Measurements from ENCODE around the gene BRD4. TPM values are rescaled to one million over a fixed set of nuclear protein-coding genes. Genes with fewer than 3 reads are reported as not detected.

Gene BRD4
- total RNA-seq, 4 donors from 2014 or later: 39.5 to 87.9 (median 61.2) TPM

GRCh38 chr19:15371119-15371518, 38.8 kb upstream of the BRD4 start:
- Histone ChIP-seq H3K27ac (no peak overlapping the region), H3K9me3 (no peaks in the 10 kb centered on the region), H3K36me3 (peaks cover 0 to 58% (median 28%) of the 10 kb centered on the region in 4 donors), H3K4me3 (no peak overlapping the region), H3K4me1 (peaks cover under 1 to 17% (median 6%) of the 10 kb centered on the region in 4 donors), H3K27me3 (no peaks in the 10 kb centered on the region)
- intact Hi-C loops (cut with DNase I; ENCODE audit: low total_unique reads): no loop called here
- no peak for TF ChIP-seq CTCF (IDR thresholded peaks at IDR 0.05)
- no peak for TF ChIP-seq POLR2AphosphoS5 (IDR thresholded peaks at IDR 0.05)
- TF ChIP-seq POLR2A (IDR thresholded peaks at IDR 0.05): no peak
- TF ChIP-seq EP300 (IDR thresholded peaks at IDR 0.05; ENCODE audit: low read depth): no peak
- WGBS, 2 donors (ENCODE audit: low coverage in 1 of 2): 98 to 100% methylated on average over 1 to 7 of the region's 7 CpGs
- DNase-seq: no peak
- in situ Hi-C loops (cut with MboI; ENCODE audit: low pct_ligation_motif_present in 1 of 4, low pct_unique_long_range_greater_than_20kb in 1 of 4, low sequenced_read_pairs in 3 of 4): no loop called here

- DNase-seq: no peak
- intact Hi-C loops (cut with DNase I; ENCODE audit: low total_unique reads): no loop called here
- Histone ChIP-seq H3K27me3 (no peaks in the 10 kb centered on the region), H3K27ac (no peak overlapping the region), H3K4me3 (no peak overlapping the region), H3K4me1 (peaks cover 0 to 6% (median 2%) of the 10 kb centered on the region in 4 donors), H3K9me3 (no peaks in the 10 kb centered on the region), H3K36me3 (peaks cover 0 to 71% (median 33%) of the 10 kb centered on the region in 4 donors)
- TF ChIP-seq CTCF (IDR thresholded peaks at IDR 0.05): no peak
- TF ChIP-seq EP300 (IDR thresholded peaks at IDR 0.05; ENCODE audit: low read depth): no peak
- TF ChIP-seq POLR2AphosphoS5 (IDR thresholded peaks at IDR 0.05): no peak
- in situ Hi-C loops (cut with MboI; ENCODE audit: low pct_ligation_motif_present in 1 of 4, low pct_unique_long_range_greater_than_20kb in 1 of 4, low sequenced_read_pairs in 3 of 4): no loop called here
- WGBS, 2 donors (ENCODE audit: low coverage in 1 of 2): 93% methylated on average over 8 of the region's 9 CpGs; no CpG with 5 or more reads in 1 of the 2 donors
Observed at GRCh38 chr19:15369594-15369891, 37.2 kb upstream of the BRD4 start.

GRCh38 chr19:15368798-15369593, 36.7 kb upstream of the BRD4 start:
- TF ChIP-seq POLR2AphosphoS5 (IDR thresholded peaks at IDR 0.05) (no peak), POLR2A (IDR thresholded peaks at IDR 0.05) (no peak), CTCF (IDR thresholded peaks at IDR 0.05) (no peak), EP300 (IDR thresholded peaks at IDR 0.05; ENCODE audit: low read depth) (no peak)
- 94 to 96% methylated on average over 11 to 34 of the region's 35 CpGs for WGBS, 2 donors (ENCODE audit: low coverage in 1 of 2)
- no peaks in the 10 kb centered on the region for H3K27me3 ChIP-seq
- peaks cover 0 to under 1% (median 0%) of the 10 kb centered on the region in 4 donors for H3K4me1 ChIP-seq
- no peak overlapping the region for H3K27ac ChIP-seq
- no peaks in the 10 kb centered on the region for H3K9me3 ChIP-seq
- intact Hi-C loops (cut with DNase I; ENCODE audit: low total_unique reads): no loop called here
- in situ Hi-C loops (cut with MboI; ENCODE audit: low pct_ligation_motif_present in 1 of 4, low pct_unique_long_range_greater_than_20kb in 1 of 4, low sequenced_read_pairs in 3 of 4): no loop called here
- no peak overlapping the region for H3K4me3 ChIP-seq
- H3K36me3 ChIP-seq: peaks cover 0 to 75% (median 35%) of the 10 kb centered on the region in 4 donors
- DNase-seq: no peak

DNA sequence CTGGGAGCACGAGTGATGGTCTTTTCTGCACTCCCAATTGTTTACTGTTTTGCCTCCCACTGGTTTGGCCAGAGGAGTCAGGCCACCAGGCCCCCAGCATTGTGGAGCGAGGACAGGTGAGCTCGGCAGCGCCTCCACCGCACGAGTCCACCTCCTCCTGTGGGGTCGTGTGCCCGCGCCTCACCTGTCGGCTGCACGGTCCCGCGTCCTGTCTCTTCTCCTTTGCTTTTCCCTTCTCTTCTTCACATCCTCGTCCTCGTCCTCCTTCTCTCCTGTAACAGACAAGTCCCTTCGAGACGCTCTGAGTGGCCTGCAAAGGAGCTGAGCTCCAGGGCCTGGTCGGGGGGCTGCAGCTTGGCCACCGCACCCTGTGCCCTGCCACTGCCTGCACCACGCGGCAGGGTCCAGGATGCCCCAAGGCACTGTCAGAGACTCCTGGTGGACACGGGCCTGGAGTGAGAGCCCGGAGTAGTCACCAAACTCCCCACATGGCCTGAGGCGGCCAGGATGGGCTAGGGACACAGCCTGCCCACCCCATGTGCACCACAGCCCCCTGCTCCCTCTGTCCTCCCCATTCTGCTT, 35.8 kb upstream of the BRD4 start:
- H3K36me3 ChIP-seq: peaks cover 0 to 75% (median 35%) of the 10 kb centered on the region in 4 donors
- DNase-seq: no peak
- H3K27ac ChIP-seq: peak overlapping the region in 1 of 4 donors; percentile 19
- 94 to 100% methylated on average over 2 to 24 of the region's 24 CpGs for WGBS, 2 donors (ENCODE audit: low coverage in 1 of 2)
- H3K27me3 ChIP-seq: no peaks in the 10 kb centered on the region
- H3K4me3 ChIP-seq: no peak overlapping the region
- no peak for TF ChIP-seq POLR2AphosphoS5 (IDR thresholded peaks at IDR 0.05)
- no peak for TF ChIP-seq POLR2A (IDR thresholded peaks at IDR 0.05)
- H3K4me1 ChIP-seq: no peaks in the 10 kb centered on the region
- intact Hi-C loops (cut with DNase I; ENCODE audit: low total_unique reads): no loop called here
- H3K9me3 ChIP-seq: no peaks in the 10 kb centered on the region
- in situ Hi-C loops (cut with MboI; ENCODE audit: low pct_ligation_motif_present in 1 of 4, low pct_unique_long_range_greater_than_20kb in 1 of 4, low sequenced_read_pairs in 3 of 4): no loop called here
